Left lobe of liver (tissue), 2 donors: Measurements from ENCODE around the gene MTNR1A. TPM values are rescaled to one million over a fixed set of nuclear protein-coding genes. Genes with fewer than 3 reads are reported as not detected.

Experiments
- ATAC-seq: fragments of 200-7000 bp; cut with Tn5 transposase; one replicate; pipeline ENCODE4 v1.9.1; 2020; ENCODE audit warnings: mild to moderate bottlenecking, moderate library complexity
- DNase-seq: peaks from one replicate; pipeline ENCODE4 v3.0.0-alpha.2; 2020; ENCODE audit warnings: low spot score
- total RNA-seq: library from RNA; stranded (reverse); gene quantifications from one replicate; pipeline ENCODE4 v1.2.1, GENCODE V29; 2021
- donor health status: DM: no; HTN: no; CAD: no; lungs with moderate emphysema.
- donor health status: DM: no; HTN: yes; CAD: no.

The MTNR1A gene
- total RNA-seq, 1 donor from 2014 or later = not detected

DNA sequence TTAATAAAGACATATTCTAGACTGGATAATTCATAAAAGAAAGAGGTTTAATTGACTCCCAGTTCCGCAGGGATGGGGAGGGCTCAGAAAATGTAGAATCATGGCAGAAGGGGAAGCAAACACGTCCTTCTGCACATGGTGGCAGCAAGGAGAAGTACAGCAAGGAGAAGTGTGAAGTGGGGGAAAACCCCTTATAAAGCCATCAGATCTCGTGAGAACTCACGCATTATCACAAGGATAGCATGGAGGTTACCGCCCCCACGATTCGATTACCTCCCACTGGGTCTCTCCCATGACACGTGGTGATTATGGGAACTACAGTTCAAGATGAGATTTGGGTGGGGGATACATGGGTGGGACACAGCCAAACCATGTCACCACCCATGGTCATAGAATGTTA lies 58.3 kb downstream of the MTNR1A start:
- DNase-seq (no peak), ATAC-seq (no peak)

DNA sequence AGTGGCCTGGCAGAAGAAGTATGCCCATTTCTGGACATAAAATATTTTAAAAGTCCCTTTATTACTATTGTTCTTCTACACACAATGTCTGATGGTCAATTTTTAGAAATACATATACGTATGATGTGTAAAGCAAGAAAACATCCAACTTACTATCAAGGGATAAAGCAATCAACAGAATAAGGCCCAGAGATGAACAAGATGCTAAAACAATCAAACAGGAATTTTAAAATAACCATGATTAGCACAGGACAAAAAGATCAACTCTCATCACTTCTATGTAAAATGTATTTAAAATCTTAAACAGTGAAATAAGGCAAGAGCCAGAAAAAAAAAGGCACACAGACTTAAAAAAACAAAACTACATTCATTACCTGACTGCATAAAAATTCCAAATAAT lies 60.9 kb downstream of the MTNR1A start:
- ATAC-seq = no peak
- no peak for DNase-seq

DNA sequence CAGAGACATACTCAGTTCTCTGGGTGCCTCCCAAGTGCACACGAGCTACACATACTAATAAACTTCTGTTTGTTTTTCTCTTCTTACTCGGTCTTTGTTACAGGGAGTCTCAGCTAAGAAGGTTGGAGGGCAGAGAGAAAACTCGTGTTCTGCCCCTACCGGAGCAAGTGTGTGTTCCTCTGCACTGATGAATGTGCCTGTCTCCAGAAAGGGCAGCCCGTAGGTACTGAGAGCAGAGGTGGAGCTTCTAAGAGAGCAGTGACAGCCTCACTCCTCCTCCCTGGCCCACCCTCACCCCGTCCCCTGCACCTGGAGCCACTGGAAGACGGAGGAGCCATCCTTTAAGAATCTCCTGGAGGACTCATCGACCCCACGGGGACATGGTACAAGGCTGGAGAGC lies 67.6 kb downstream of the MTNR1A start:
- ATAC-seq (no peak), DNase-seq (no peak)

DNA sequence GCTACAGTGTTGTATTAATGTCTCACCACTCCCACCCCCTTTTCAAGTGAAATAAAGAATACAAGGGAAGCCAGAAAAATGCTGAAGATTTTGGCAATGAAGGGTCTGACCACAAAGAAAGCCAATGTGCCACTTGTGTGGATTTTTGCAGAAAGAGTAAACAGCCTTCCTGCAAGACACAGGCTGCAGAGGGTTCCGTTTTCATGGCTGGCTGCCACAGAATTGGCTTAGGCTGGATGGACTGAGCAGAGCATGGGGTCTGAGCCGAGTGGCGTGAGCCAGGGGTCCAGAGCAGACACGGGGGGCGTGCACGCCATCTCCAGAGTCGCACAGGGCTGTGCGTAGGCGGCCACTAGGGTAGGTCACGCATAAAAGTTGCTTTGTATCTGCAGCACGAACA lies 69.2 kb downstream of the MTNR1A start:
- DNase-seq (no peak), ATAC-seq (no peak)

DNA sequence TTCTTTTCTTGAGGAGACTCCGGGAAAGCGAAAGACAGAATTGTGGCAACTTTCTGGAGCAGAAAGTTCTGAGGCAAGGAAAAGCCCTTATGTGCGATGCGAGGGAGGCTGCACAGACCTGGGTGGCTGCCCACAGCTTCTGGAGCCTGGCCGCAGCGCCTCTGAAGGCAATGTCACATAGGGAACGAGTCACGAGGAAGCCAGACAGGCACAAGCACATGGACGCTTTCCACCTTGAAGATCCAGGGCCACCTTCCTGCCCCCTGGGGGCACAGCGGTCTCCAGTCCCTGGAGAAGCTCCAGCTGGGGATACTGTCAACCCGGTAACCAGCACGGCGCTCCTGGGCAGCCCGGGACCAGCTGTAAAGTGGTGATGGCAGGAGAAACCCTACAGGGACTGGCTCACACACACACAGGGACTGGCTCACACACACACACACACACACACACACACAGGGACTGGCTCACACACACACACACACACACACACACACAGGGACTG lies 69.8 kb downstream of the MTNR1A start:
- ATAC-seq = no peak
- DNase-seq = no peak

DNA sequence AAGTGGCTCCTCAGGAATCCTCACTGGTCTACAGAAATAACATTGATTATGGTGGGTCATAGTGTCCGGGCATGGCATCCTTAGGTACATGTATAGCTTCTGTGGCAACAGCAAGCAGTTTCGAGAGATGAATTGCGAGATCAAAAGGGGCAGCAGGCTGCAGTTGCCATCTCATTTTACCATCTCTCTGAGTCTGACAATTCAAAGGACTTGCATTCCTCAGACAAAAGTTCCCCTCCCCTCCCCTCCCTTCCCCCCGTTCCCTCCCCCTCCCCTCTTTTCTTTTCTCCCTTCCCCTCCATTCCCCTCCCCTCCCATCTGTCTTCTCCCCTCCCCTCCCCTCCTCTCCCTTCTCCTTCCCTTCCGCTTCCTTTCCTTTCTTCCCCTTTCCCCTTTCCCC lies 70.2 kb downstream of the MTNR1A start:
- DNase-seq = no peak
- ATAC-seq = no peak

DNA sequence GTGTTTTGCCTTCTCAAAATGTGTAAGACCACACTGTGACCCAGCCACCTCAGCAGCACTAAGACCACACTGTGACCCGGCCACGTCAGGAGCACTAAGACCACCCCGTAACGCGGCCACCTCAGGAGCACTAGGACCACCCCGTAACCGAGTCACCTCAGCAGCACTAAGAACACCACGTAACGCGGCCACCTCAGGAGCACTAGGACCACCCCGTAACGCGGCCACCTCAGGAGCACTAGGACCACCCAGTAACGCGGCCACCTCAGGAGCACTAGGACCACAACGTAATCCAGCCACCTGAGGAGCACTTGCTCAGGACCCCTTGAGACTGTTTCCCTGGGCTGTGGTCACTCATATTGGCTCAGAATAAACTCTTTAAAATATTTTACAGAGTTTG lies 71.7 kb downstream of the MTNR1A start:
- DNase-seq = no peak
- ATAC-seq = no peak

Other genes with a start within 250 kb of the MTNR1A start
- gene FAT1, start 168.3 kb upstream of the MTNR1A start, total RNA-seq = 33.4 TPM